ENCODE results near the gene DNAL4.

The DNAL4 gene

GRCh38 chr22:38826801-38827200 lies 32.9 kb upstream of the DNAL4 start:
- TF ChIP-seq, protein P1, sequence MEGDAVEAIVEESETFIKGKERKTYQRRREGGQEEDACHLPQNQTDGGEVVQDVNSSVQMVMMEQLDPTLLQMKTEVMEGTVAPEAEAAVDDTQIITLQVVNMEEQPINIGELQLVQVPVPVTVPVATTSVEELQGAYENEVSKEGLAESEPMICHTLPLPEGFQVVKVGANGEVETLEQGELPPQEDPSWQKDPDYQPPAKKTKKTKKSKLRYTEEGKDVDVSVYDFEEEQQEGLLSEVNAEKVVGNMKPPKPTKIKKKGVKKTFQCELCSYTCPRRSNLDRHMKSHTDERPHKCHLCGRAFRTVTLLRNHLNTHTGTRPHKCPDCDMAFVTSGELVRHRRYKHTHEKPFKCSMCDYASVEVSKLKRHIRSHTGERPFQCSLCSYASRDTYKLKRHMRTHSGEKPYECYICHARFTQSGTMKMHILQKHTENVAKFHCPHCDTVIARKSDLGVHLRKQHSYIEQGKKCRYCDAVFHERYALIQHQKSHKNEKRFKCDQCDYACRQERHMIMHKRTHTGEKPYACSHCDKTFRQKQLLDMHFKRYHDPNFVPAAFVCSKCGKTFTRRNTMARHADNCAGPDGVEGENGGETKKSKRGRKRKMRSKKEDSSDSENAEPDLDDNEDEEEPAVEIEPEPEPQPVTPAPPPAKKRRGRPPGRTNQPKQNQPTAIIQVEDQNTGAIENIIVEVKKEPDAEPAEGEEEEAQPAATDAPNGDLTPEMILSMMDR (conservative IDR thresholded peaks at IDR 0.05), result no peak
- no peak overlapping the region for H3K27ac ChIP-seq

DNA sequence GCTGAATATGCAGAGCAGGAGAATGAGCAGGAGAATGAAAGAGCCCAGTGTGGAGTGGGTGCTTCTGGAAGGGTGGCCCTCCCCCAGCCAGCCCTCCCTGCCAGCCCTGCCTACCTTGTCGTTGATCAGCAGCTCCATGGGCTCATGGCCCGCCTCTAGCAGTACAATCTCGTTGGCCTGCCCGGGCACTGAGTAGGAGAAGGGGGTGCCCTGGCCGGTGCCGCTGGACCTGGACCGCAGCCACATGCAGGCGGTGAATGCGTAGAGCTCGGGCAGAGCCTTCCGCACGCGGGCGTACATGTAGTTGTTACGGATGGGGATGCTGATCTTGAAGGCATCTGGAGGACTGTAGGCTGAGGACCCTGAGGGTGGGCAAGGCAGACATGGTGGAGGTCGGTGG lies 32.4 kb upstream of the DNAL4 start:
- TF ChIP-seq, protein P1 (conservative IDR thresholded peaks at IDR 0.05), result no peak
- no peak overlapping the region for H3K27ac ChIP-seq

DNA sequence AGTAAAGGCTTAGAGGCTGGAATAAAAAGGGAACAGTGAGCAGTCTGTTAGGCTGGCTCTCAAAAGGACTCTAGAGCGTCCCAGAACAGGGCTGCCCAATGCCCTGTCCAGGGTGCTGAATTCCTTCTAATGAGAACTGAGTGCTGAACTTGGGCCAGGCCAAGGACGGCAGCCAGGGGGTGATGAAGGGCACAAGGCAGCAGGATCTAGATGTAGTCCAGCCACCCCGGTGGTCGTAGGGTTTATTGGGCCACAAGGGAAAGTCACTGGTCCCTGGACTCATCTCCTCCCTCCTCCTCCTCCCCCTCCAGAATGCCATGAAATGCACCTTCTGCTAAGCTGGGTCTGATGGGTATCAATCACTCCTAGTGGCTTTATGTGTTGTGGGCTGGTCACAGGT lies 30.6 kb upstream of the DNAL4 start:
- no peak overlapping the region for H3K27ac ChIP-seq
- TF ChIP-seq, protein P1 (conservative IDR thresholded peaks at IDR 0.05), result no peak

DNA sequence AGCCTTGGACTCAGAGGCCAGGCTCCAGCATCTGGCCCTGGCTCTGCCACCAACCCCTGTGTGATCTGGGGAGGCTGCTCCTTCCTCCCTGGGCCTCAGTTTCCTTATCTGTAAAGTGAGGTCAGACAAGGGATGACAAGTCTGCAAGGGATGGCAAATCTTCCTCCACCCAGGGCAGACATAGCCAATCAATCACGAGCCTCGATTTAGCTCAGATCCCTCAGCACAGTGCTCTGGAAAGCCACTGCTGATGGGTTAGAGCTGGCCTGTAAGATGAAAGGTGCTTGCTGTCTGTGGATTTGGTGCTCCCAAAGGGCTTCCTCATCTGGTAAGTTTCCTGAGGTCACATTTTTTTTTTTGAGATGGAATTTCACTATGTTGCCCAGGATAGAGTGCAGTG lies 29.7 kb upstream of the DNAL4 start:
- no peak overlapping the region for H3K27ac ChIP-seq
- TF ChIP-seq, protein P1 (conservative IDR thresholded peaks at IDR 0.05), result no peak

GRCh38 chr22:38823076-38823475 lies 29.1 kb upstream of the DNAL4 start:
- no peak overlapping the region for H3K27ac ChIP-seq
- TF ChIP-seq, protein P1 (conservative IDR thresholded peaks at IDR 0.05), result no peak

- TF ChIP-seq, protein P1 (conservative IDR thresholded peaks at IDR 0.05), result no peak
These were observed 26.1 kb upstream of the DNAL4 start for GRCh38 chr22:38820020-38820419.

DNA sequence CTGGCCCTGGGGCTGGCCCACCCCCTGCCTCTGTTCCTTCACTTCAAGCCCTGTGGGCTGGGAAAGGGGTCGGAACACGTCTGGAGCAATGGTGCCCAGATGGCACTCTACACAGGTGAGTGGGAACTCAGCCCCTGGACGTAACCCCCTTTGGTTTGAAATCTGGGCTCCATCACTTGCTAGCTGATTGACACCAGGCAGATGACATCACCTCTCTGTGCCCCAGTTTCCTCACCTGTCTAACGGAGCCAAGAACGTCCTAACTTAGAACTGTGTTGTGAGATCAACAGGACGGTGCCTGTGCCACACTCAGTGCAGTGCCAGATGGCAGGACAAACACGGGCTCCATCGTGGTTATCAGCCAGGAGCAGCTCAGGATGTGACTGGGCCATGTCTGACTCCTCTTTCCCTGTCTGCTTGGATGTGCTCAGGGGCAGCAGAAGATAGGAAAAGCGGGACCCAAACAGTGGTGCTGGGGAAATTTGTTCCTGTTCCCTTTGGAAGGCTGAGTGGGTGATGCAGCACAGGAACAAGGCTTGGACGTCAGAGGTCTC lies 25.5 kb upstream of the DNAL4 start:
- TF ChIP-seq, protein P1 (conservative IDR thresholded peaks at IDR 0.05), result no peak
- H3K27ac ChIP-seq, result no peak overlapping the region

More at GRCh38 chr22:38820020-38820419, 26.1 kb upstream of the DNAL4 start:
- no peak overlapping the region for H3K27ac ChIP-seq

Data from VCaP (cell line).